DOHH2 (cell line): ENCODE data around the gene PAPPA.

Source experiments
- EZH2phosphoT487 ChIP-seq: fragments of 200-600 bp; sonication (generic); IDR thresholded peaks from 2 replicates; pipeline ENCODE4 v1.6.1; 2017; ENCODE audit warnings: borderline replicate concordance, mild to moderate bottlenecking, antibody characterized with exemption, low read length, moderate library complexity, mixed read lengths
- TF ChIP-seq, protein P1 (sequence below): fragments of 200-600 bp; sonication (generic); IDR thresholded peaks from one replicate; pipeline ENCODE4 v1.5.1; 2014; ENCODE audit warnings: antibody characterized with exemption, mild to moderate bottlenecking, low read depth, low read length; ENCODE audit not compliant: poor library complexity, severe bottlenecking

DNA sequence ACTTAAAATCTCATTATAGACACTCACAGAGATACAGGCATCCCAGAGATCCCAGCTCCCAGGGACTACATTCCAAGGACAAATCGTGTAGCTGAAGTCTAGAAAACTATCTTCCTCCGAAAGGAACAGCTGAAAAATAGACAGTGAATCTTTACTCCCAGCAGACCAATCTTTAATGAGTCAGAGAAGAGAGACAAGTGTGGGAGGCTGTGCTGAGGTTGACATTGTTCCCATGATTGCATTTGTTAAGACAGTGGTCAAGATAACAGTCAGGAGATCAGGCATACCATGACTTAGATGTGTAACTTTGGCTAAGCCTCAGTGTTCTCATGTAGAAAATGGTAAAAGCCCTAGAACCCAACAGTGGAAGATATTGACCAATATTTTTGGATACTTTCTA, 120.7 kb downstream of the PAPPA start:
- TF ChIP-seq, protein P1, sequence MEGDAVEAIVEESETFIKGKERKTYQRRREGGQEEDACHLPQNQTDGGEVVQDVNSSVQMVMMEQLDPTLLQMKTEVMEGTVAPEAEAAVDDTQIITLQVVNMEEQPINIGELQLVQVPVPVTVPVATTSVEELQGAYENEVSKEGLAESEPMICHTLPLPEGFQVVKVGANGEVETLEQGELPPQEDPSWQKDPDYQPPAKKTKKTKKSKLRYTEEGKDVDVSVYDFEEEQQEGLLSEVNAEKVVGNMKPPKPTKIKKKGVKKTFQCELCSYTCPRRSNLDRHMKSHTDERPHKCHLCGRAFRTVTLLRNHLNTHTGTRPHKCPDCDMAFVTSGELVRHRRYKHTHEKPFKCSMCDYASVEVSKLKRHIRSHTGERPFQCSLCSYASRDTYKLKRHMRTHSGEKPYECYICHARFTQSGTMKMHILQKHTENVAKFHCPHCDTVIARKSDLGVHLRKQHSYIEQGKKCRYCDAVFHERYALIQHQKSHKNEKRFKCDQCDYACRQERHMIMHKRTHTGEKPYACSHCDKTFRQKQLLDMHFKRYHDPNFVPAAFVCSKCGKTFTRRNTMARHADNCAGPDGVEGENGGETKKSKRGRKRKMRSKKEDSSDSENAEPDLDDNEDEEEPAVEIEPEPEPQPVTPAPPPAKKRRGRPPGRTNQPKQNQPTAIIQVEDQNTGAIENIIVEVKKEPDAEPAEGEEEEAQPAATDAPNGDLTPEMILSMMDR, result no peak
- TF ChIP-seq EZH2phosphoT487, result no peak
